Trophoblast cell (in vitro differentiated cells and primary cell): Measurements from ENCODE around the gene MCU.
A peak's percentile ranks its signal among the peaks of the same experiment; 100 is the strongest.

Source experiments
- DNase-seq, 2 donors: peaks; one replicate each; pipeline ENCODE4 v3.0.0-alpha.2; 2016
- H2AFZ ChIP-seq: 2 replicates; pipeline ENCODE4 v1.6.1; 2013; ENCODE audit warnings: low read length, moderate library complexity, mild to moderate bottlenecking; ENCODE audit not compliant: insufficient read depth, poor library complexity
- H2AK5ac ChIP-seq: 2 replicates; pipeline ENCODE4 v1.6.1; 2013; ENCODE audit warnings: mild to moderate bottlenecking, low read length
- H2BK120ac ChIP-seq: 2 replicates; pipeline ENCODE4 v1.6.1; 2013; ENCODE audit warnings: low read length, mild to moderate bottlenecking, moderate library complexity; ENCODE audit not compliant: insufficient read depth, poor library complexity
- H2BK12ac ChIP-seq: 2 replicates; pipeline ENCODE4 v1.6.1; 2013; ENCODE audit warnings: mild to moderate bottlenecking, low read length, moderate library complexity
- H2BK5ac ChIP-seq: 2 replicates; pipeline ENCODE4 v1.6.1; 2013; ENCODE audit warnings: low read length, low read depth, moderate library complexity, mild to moderate bottlenecking; ENCODE audit not compliant: poor library complexity
- H3K14ac ChIP-seq: 2 replicates; pipeline ENCODE4 v1.6.1; 2013; ENCODE audit warnings: mild to moderate bottlenecking, low read length
- H3K18ac ChIP-seq: 2 replicates; pipeline ENCODE4 v1.6.1; 2013; ENCODE audit warnings: mild to moderate bottlenecking, low read length
- H3K23ac ChIP-seq: 2 replicates; pipeline ENCODE4 v1.6.1; 2013; ENCODE audit warnings: low read length
- H3K27ac ChIP-seq: 2 replicates; pipeline ENCODE4 v1.5.1; 2013; ENCODE audit warnings: low read depth, mild to moderate bottlenecking, inconsistent platforms, low read length, moderate library complexity
- H3K27me3 ChIP-seq: 2 replicates; pipeline ENCODE4 v1.6.1; 2013; ENCODE audit warnings: inconsistent platforms, mild to moderate bottlenecking, low read length, moderate library complexity; ENCODE audit not compliant: insufficient read depth
- H3K36me3 ChIP-seq, 2 experiments: 1 replicate in 1 of 2; 2 replicates in 1 of 2; pipeline ENCODE4 v1.6.1; 2013; ENCODE audit warnings: low read length in 2 of 2, mild to moderate bottlenecking in 2 of 2, moderate library complexity in 1 of 2; ENCODE audit not compliant: insufficient read depth in 2 of 2, control insufficient read depth in 1 of 2
- H3K4ac ChIP-seq: 2 replicates; pipeline ENCODE4 v1.6.1; 2013; ENCODE audit warnings: low read depth, mild to moderate bottlenecking, low read length, moderate library complexity
- H3K4me1 ChIP-seq, 2 experiments: 1 replicate in 1 of 2; 2 replicates in 1 of 2; pipeline ENCODE4 v1.6.1; 2013; ENCODE audit warnings: low read length in 2 of 2, mild to moderate bottlenecking in 2 of 2, moderate library complexity in 1 of 2; ENCODE audit not compliant: insufficient read depth in 2 of 2, control insufficient read depth in 1 of 2
- H3K4me2 ChIP-seq: 2 replicates; pipeline ENCODE4 v1.6.1; 2013; ENCODE audit warnings: inconsistent platforms, mild to moderate bottlenecking, low read length, moderate library complexity
- H3K4me3 ChIP-seq: 2 replicates; pipeline ENCODE4 v1.5.1; 2013; ENCODE audit warnings: mild to moderate bottlenecking, low read depth, low read length, inconsistent platforms
- H3K79me1 ChIP-seq: one replicate; pipeline ENCODE4 v1.6.1; 2013; ENCODE audit warnings: low read length
- H3K79me2 ChIP-seq: 2 replicates; pipeline ENCODE4 v1.6.1; 2013; ENCODE audit warnings: low read length, mild to moderate bottlenecking; ENCODE audit not compliant: control insufficient read depth, insufficient read depth, poor library complexity
- H3K9ac ChIP-seq: 2 replicates; pipeline ENCODE4 v1.6.1; 2013; ENCODE audit warnings: mild to moderate bottlenecking, low read length
- H3K9me3 ChIP-seq: 2 replicates; pipeline ENCODE4 v1.6.1; 2013; ENCODE audit warnings: low read depth, mild to moderate bottlenecking, control low read depth, inconsistent platforms, low read length; ENCODE audit not compliant: insufficient read depth
- H4K12ac ChIP-seq: 2 replicates; pipeline ENCODE4 v1.6.1; 2013; ENCODE audit warnings: low read depth, mild to moderate bottlenecking, low read length, moderate library complexity
- H4K8ac ChIP-seq: 2 replicates; pipeline ENCODE4 v1.6.1; 2013; ENCODE audit warnings: low read depth, mild to moderate bottlenecking, low read length, moderate library complexity
- H4K91ac ChIP-seq: one replicate; pipeline ENCODE4 v1.6.1; 2013; ENCODE audit warnings: low read depth, mild to moderate bottlenecking, low read length, moderate library complexity
- WGBS: extraction: QIAGEN DNeasy Blood & Tissue Kit; methylation state at CpG from one replicate; pipeline ENCODE4 v1.1.7; 2013; ENCODE audit warnings: missing lambda C conversion rate; ENCODE audit not compliant: insufficient read length, insufficient coverage; ENCODE audit errors: extremely low coverage; 5-methylcytosine and 5-hydroxymethylcytosine counted together

MCU gene

GRCh38 chr10:72702868-72703581, 11.1 kb downstream of the MCU start:
- Histone ChIP-seq H4K91ac (no peak overlapping the region), H2BK120ac (no peak overlapping the region), H3K4me3 (no peak overlapping the region), H2AK5ac (no peak overlapping the region), H3K23ac (no peak overlapping the region), H2BK5ac (no peak overlapping the region), H4K12ac (no peak overlapping the region), H3K18ac (no peak overlapping the region), H3K9ac (no peak overlapping the region), H2AFZ (no peak overlapping the region), H2BK12ac (no peak overlapping the region), H4K8ac (no peak overlapping the region), H3K79me1 (no peaks in the 10 kb centered on the region), H3K27ac (no peak overlapping the region), H3K27me3 (no peaks in the 10 kb centered on the region), H3K4ac (no peak overlapping the region), H3K14ac (no peak overlapping the region), H3K4me2 (no peak overlapping the region), H3K36me3 (no peaks in the 10 kb centered on the region), H3K79me2 (no peaks in the 10 kb centered on the region), H3K4me1 (no peaks in the 10 kb centered on the region), H3K9me3 (no peaks in the 10 kb centered on the region)
- no CpG with 5 or more reads among the region's 3 CpGs for WGBS
- no peak for DNase-seq

DNA sequence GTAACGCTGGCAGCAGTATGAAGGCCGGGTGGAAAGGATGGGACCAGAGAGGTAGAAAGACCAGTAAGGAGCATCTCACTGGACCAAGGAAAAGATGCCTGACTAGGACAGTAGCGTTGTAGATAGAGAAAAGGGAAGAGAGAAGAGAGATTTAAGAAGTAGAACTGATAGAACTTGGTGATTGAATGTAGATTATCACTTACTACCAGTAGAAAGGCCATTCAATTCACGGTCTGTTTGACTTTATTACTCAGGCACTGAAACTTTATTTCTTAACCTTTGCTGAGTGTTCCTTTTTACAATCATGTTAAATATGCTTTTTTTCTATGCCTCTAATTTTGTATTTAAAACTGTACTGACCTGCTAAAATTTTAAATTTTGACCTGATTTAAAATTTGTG, 12.2 kb downstream of the MCU start:
- H2AK5ac ChIP-seq: no peak overlapping the region
- H3K23ac ChIP-seq: no peak overlapping the region
- H2AFZ ChIP-seq: no peak overlapping the region
- H2BK12ac ChIP-seq: no peak overlapping the region
- H3K4ac ChIP-seq: no peak overlapping the region
- H2BK120ac ChIP-seq: no peak overlapping the region
- H3K36me3 ChIP-seq: no peaks in the 10 kb centered on the region
- H3K18ac ChIP-seq: no peak overlapping the region
- H4K91ac ChIP-seq: no peak overlapping the region
- no peak overlapping the region for H3K9ac ChIP-seq
- no peak overlapping the region for H3K4me3 ChIP-seq
- no peak overlapping the region for H4K12ac ChIP-seq
- no peaks in the 10 kb centered on the region for H3K27me3 ChIP-seq
- H2BK5ac ChIP-seq: no peak overlapping the region
- H3K27ac ChIP-seq: no peak overlapping the region
- no peaks in the 10 kb centered on the region for H3K4me1 ChIP-seq
- no peak overlapping the region for H3K14ac ChIP-seq
- no peak for DNase-seq
- H3K79me1 ChIP-seq: no peaks in the 10 kb centered on the region
- WGBS: no CpG with 5 or more reads among the region's 4 CpGs
- no peak overlapping the region for H3K4me2 ChIP-seq
- no peak overlapping the region for H4K8ac ChIP-seq
- H3K9me3 ChIP-seq: no peaks in the 10 kb centered on the region
- no peaks in the 10 kb centered on the region for H3K79me2 ChIP-seq

DNA sequence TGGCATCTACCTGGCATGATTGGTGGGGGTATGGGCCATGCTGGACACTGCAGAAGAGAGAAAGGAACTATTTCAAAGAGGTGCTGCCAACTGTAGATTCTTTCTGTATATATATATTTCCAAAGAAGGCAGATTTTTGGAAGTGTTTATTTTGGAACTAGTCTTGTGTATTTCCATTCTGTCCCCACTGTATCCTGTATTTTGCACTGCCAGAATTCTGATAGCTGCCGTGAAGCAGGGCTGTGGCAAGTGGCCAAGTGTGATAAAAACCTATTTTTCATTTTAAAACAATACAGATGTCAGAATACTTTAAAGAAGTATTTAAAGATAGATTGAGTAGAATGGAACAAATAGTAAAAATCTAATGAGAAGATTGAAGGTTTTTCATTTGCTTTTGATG, 17.1 kb downstream of the MCU start:
- Histone ChIP-seq H3K23ac (no peak overlapping the region), H3K18ac (no peak overlapping the region), H2BK120ac (no peak overlapping the region), H3K79me2 (no peaks in the 10 kb centered on the region), H3K36me3 (no peaks in the 10 kb centered on the region), H4K12ac (no peak overlapping the region), H3K27ac (no peak overlapping the region), H4K91ac (no peak overlapping the region), H3K4ac (no peak overlapping the region), H2AK5ac (no peak overlapping the region), H2BK12ac (no peak overlapping the region), H3K79me1 (no peaks in the 10 kb centered on the region), H3K9me3 (no peaks in the 10 kb centered on the region), H4K8ac (no peak overlapping the region), H2BK5ac (no peak overlapping the region), H3K4me2 (no peak overlapping the region), H3K27me3 (no peaks in the 10 kb centered on the region), H2AFZ (no peak overlapping the region), H3K4me3 (no peak overlapping the region), H3K9ac (no peak overlapping the region), H3K14ac (no peak overlapping the region), H3K4me1 (peaks cover 0 to 2% of the 10 kb centered on the region in 2 experiments)
- no CpG with 5 or more reads among the region's 1 CpG for WGBS
- no peak for DNase-seq

DNA sequence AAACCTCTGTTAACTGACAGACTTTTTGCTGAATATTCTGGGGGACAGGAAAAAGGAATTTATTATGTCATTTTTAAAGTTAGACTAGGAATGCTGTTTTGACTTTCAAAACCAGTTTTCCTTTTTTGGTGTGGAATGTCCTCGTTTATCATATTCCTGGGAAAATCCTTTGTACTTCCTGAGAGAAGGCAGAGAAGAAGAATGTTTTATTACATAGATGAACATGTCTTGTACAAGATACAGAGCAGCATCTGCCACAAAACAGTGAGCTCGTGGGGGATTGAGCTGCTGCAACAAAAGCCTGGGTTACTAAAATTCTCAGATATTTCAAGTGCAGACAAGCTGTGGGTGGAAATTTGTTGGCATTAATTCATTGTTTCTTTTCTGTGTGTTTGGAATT, 20.2 kb downstream of the MCU start:
- Histone ChIP-seq H4K8ac (no peak overlapping the region), H3K4me3 (no peak overlapping the region), H3K27me3 (no peaks in the 10 kb centered on the region), H3K79me2 (no peaks in the 10 kb centered on the region), H2BK12ac (no peak overlapping the region), H3K79me1 (no peaks in the 10 kb centered on the region), H2BK120ac (no peak overlapping the region), H2BK5ac (peak overlapping the region; percentile 49), H3K9me3 (no peaks in the 10 kb centered on the region), H3K18ac (no peak overlapping the region), H3K27ac (peak overlapping the region; percentile 58), H3K14ac (no peak overlapping the region), H3K9ac (no peak overlapping the region), H3K4ac (no peak overlapping the region), H3K4me2 (peak overlapping the region; percentile 19), H2AFZ (no peak overlapping the region), H3K4me1 (peaks cover 0 to 2% of the 10 kb centered on the region in 2 experiments), H2AK5ac (no peak overlapping the region), H4K91ac (no peak overlapping the region), H3K36me3 (no peaks in the 10 kb centered on the region), H3K23ac (no peak overlapping the region), H4K12ac (no peak overlapping the region)
- no CpG with 5 or more reads among the region's 2 CpGs for WGBS
- peak in 1 of 2 donors; percentile 65 for DNase-seq
